H1 (cell line): ENCODE measurements around the gene ADIPOQ. TPM values are rescaled to one million over a fixed set of nuclear protein-coding genes. Genes with fewer than 3 reads are reported as not detected.

Experiments used
- HDAC6 ChIP-seq: IDR thresholded peaks from one replicate; pipeline ENCODE4 v1.7.1; 2012; ENCODE audit warnings: low read depth, mild to moderate bottlenecking, inconsistent platforms, low read length, moderate library complexity
- RXRA ChIP-seq: IDR thresholded peaks from 2 replicates; pipeline ENCODE4 v1.6.1; 2011; ENCODE audit warnings: low read depth, mild to moderate bottlenecking, low read length, moderate library complexity; ENCODE audit not compliant: insufficient read depth
- SP2 ChIP-seq: IDR thresholded peaks from 2 replicates; pipeline ENCODE4 v1.6.1; 2012; ENCODE audit warnings: mild to moderate bottlenecking, low read length, inconsistent platforms
- YY1 ChIP-seq: IDR thresholded peaks from 2 replicates; pipeline ENCODE4 v1.6.1; 2011; ENCODE audit warnings: low read depth, mild to moderate bottlenecking, low read length
- polyA plus RNA-seq, 7 experiments: library from polyadenylated mRNA; depleted of rRNA in 3 of 7; stranded (reverse) in 5 of 7; unstranded in 2 of 7; fragments of >200 nt in 5 of 7; fragments of 200-250 nt in 2 of 7; gene quantifications; 1 replicate in 5 of 7; 2 replicates in 1 of 7; 4 replicates in 1 of 7; pipeline versions ENCODE4 v1.2.1 to v1.2.3, GENCODE V29; 2011 to 2013; ENCODE audit warnings: missing spikeins in 2 of 7, mixed read lengths in 2 of 7
- total RNA-seq: library from RNA; stranded (reverse); fragmentation: NEBNext Ultra II Directional; extraction: Animal tissue kit (Norgen Biotek cat#: 25700); gene quantifications from 2 replicates; pipeline ENCODE4 v1.2.1, GENCODE V29; 2021

Gene ADIPOQ
- total and polyA plus RNA-seq, 2 of the 8 experiments (the other 6 are each of a cell fraction or from before 2014, with no cell fraction given), result not detected

DNA sequence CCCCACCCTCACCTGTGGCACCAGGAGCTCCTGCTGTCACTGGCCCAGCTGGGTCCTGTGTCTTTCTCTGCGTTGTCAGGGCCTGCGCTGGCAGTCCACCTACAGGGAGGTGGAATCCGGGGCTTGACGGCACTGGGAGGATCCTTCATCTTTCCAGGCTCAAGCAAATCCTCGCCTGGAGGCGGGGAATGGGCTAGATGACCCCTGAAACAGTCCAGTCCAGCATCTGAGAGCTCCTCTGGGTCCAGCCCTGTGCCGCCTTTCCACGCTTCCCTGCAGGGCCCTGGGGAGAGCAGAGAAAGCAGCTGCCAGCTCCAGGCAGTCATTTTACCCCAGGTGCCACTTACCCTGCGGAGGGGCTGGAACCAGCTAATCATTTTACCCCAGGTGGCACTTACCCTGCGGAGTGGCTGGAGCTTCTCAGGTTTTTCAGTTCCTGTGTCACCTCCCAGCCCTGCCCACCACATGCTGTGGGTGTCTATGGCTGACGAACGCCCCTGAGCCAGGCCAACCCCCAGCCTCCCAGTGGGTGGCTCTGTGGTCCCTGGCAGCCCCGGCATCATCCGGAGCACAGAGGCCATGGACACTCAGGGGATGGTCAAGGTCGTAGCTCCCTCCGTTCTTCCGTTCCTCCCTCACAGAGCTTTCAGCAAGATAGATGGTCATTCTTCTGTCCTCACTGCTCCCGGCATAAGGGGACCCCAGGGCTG, 17.9 kb upstream of the ADIPOQ start (continued):
- no peak for TF ChIP-seq RXRA
- TF ChIP-seq YY1, result no peak
- TF ChIP-seq HDAC6, result no peak
- no peak for TF ChIP-seq SP2
